ENCODE measurements around the gene TEX30. TPM values are rescaled to one million over a fixed set of nuclear protein-coding genes. Genes with fewer than 3 reads are reported as not detected.
A peak's percentile ranks its signal among the peaks of the same experiment; 100 is the strongest.

Gene TEX30
- total RNA-seq: 8.1 TPM
- long read RNA-seq, transcript TEX30-206 (6 exons, 1,165 nt): major isoform, 8 of 10 reads
- long read RNA-seq, partial matches to known transcripts: 0 of 10 reads
- long read RNA-seq, other reads (novel, unspliced or antisense): 1 of 10 reads

DNA sequence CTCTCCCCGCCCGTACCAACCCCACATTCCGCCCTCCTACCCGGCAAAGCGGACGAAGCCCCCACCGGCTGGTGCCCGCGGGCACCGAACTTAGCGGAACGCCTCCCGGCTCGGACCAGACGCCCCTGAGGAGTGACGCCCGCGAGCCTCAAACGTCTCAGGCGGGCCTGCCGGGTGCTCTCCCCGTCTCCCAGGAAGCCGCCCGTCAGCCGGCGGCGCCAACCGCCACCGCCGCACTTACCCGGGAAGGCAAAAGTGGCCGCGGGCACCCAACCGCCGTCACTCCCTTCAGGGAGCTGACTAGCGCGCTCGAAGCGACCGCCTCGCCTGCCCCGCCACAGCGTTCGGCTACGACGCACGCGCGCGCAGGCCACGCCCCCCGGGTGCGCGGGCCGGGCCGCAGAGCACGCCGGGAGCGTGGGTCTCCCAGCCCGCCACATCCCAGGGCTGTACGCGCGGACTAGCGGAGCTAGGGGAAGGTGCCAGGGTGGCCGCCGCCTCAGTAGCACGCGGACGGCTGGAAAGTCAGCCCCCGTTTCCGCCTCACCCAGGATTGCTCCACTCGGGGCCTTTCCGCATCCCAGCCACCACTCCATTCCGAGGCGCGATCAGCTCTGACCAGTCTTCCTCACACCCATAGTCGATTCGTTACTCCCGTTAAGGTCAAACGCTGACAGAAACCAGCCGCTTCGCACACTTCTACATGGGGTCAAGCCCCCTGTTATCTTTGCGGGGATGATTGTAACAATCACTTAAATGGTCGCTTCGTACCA lies at the start of gene TEX30:
Gene TEX30, minus strand, starts transcription at position 346 of the 773 bp plus-strand sequence. CDS start 3,760 bp downstream, outside the sequence.
- Histone ChIP-seq H3K4me1 (peaks cover 18% of the 10 kb centered on the region), H3K4me3 (peak within 1 kb of the TSS; percentile 93), H3K27ac (replicated peaks) (peak within 1 kb of the TSS; percentile 85), H3K36me3 (no peaks in the 10 kb centered on the region), H3K9me3 (replicated peaks) (no peaks in the 10 kb centered on the region), H3K27me3 (ENCODE audit: low read depth) (no peaks in the 10 kb centered on the region)
- intact Hi-C loops (cut with micrococcal nuclease): no loop called here
- TF ChIP-seq, protein P1, sequence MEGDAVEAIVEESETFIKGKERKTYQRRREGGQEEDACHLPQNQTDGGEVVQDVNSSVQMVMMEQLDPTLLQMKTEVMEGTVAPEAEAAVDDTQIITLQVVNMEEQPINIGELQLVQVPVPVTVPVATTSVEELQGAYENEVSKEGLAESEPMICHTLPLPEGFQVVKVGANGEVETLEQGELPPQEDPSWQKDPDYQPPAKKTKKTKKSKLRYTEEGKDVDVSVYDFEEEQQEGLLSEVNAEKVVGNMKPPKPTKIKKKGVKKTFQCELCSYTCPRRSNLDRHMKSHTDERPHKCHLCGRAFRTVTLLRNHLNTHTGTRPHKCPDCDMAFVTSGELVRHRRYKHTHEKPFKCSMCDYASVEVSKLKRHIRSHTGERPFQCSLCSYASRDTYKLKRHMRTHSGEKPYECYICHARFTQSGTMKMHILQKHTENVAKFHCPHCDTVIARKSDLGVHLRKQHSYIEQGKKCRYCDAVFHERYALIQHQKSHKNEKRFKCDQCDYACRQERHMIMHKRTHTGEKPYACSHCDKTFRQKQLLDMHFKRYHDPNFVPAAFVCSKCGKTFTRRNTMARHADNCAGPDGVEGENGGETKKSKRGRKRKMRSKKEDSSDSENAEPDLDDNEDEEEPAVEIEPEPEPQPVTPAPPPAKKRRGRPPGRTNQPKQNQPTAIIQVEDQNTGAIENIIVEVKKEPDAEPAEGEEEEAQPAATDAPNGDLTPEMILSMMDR (IDR thresholded peaks at IDR 0.05; ENCODE audit: borderline replicate concordance): no peak
- peak; percentile 85 for DNase-seq

DNA sequence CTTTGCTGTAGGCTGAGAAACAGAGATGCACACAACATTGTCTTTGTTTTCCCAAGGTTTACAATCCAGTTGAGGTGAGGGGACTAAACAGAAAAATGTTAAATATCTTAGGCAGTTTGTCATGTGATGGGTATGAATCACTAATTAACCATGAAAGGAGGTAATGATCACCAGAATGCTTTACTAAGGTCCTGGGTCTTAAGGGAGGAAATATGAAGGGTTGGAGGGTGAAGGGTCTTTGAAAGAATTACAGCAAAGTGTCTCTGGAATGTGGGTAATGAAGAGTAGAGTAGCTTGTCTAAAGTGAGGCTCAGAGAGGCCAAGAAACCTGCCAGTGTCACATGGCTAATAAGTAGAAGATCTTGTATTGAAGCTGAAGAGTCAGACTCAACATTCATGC lies 44.3 kb upstream of the TEX30 start:
- no peak overlapping the region for H3K27ac ChIP-seq (replicated peaks)
- peaks cover 27% of the 10 kb centered on the region for H3K4me1 ChIP-seq
- peaks cover 72% of the 10 kb centered on the region for H3K36me3 ChIP-seq
- DNase-seq: no peak
- no peak overlapping the region for H3K4me3 ChIP-seq
- TF ChIP-seq, protein P1 (IDR thresholded peaks at IDR 0.05; ENCODE audit: borderline replicate concordance): no peak
- H3K27me3 ChIP-seq (ENCODE audit: low read depth): no peaks in the 10 kb centered on the region
- no peaks in the 10 kb centered on the region for H3K9me3 ChIP-seq (replicated peaks)
- intact Hi-C loops (cut with micrococcal nuclease): no loop called here

DNA sequence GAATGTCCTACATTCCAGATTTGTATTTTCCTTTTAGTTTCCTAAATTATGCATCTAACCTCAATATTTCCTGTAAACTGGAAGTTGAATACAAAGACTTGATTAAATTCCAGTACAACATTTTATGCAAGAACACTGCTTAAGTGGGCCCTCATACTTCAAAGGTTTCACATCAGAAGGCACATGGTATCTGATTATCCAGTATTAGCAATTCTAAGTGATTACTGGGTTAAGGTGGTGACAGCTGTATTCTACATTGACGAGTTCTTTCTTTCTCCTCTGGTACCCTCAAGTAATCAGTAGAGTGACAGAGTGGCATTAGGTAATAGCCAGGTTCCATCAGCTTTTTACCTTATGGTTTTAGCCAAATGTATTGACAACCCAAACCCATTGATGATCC lies 43.7 kb upstream of the TEX30 start:
- TF ChIP-seq, protein P1 (IDR thresholded peaks at IDR 0.05; ENCODE audit: borderline replicate concordance): no peak
- intact Hi-C loops (cut with micrococcal nuclease): no loop called here

DNA sequence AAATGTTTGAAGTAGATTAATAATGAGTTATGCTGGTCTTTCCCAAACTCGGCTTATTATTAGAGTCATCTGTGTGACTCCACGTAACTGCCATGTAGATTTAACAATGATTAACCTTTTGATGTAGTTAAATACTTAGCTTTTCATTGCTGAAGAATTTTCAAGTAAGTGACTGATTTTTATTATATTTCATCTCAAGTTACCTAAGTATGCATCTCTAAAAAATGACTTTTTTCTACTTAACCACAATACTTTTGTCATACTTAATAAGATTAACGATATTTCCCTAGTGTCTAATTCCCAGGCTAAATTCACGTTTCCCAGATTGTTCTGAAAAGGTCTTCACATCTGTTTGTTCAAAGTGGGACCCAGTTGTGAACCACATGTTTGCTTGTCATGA lies 43.1 kb upstream of the TEX30 start:
- H3K9me3 ChIP-seq (replicated peaks): peaks cover 2% of the 10 kb centered on the region
- H3K36me3 ChIP-seq: peaks cover 67% of the 10 kb centered on the region
- H3K27ac ChIP-seq (replicated peaks): no peak overlapping the region
- DNase-seq: no peak
- H3K4me3 ChIP-seq: no peak overlapping the region
- H3K27me3 ChIP-seq (ENCODE audit: low read depth): no peaks in the 10 kb centered on the region
- intact Hi-C loops (cut with micrococcal nuclease): no loop called here
- TF ChIP-seq, protein P1 (IDR thresholded peaks at IDR 0.05; ENCODE audit: borderline replicate concordance): no peak
- peaks cover 36% of the 10 kb centered on the region for H3K4me1 ChIP-seq

More for the DNA sequence above, 43.7 kb upstream of the TEX30 start:
- DNase-seq: no peak
- Histone ChIP-seq H3K4me1 (peaks cover 34% of the 10 kb centered on the region), H3K9me3 (replicated peaks) (no peaks in the 10 kb centered on the region), H3K27me3 (ENCODE audit: low read depth) (no peaks in the 10 kb centered on the region), H3K27ac (replicated peaks) (no peak overlapping the region), H3K36me3 (peaks cover 67% of the 10 kb centered on the region), H3K4me3 (no peak overlapping the region)

DNA sequence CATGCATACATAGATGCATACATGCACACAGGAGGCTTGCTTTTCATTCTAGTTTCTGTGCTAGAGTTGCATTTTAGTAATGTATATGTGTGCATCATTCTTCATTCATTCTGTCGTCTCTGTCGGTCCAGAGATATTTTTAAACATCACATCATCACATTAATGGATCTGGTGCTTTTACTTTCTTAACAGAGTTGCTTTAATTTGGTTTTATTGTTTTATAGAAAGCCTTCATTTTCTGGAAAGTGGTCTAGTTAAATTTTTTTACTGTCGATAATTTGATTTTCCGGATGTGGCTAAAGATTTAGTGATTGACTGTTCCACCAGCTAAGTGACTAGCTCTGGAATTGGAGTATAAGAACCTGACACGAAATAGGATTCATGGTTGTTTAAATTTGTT lies 42.2 kb upstream of the TEX30 start:
- intact Hi-C loops (cut with micrococcal nuclease): no loop called here
- Histone ChIP-seq H3K36me3 (peaks cover 67% of the 10 kb centered on the region), H3K27ac (replicated peaks) (no peak overlapping the region), H3K27me3 (ENCODE audit: low read depth) (no peaks in the 10 kb centered on the region), H3K9me3 (replicated peaks) (peaks cover 12% of the 10 kb centered on the region), H3K4me3 (no peak overlapping the region), H3K4me1 (peaks cover 36% of the 10 kb centered on the region)
- no peak for DNase-seq
- TF ChIP-seq, protein P1 (IDR thresholded peaks at IDR 0.05; ENCODE audit: borderline replicate concordance): no peak
